ENCODE data around the gene SP3. TPM values are rescaled to one million over a fixed set of nuclear protein-coding genes. Genes with fewer than 3 reads are reported as not detected.

Gene SP3
- total RNA-seq, 4 donors from 2014 or later, result 91.6 to 135 (median 131) TPM

DNA sequence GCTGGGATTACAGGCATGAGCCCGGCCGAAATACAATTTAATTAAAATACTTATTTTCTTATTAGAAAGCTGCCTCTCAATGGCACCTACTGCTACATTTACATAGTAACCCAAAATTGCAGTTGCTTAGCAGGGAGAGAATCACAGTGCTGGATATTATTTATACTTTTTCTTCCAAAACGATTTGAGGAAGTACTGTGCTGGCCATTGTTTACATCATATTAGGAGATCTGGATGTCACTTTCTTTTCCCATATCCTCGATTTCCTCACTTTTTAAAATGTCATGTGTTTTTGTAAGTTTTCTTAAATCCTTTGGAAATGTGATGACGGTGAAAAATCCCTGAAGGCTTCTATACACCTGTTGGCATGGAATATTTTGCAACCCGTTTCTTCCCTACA is 3.4 kb upstream of the SP3 start:
- TF ChIP-seq, protein P1, sequence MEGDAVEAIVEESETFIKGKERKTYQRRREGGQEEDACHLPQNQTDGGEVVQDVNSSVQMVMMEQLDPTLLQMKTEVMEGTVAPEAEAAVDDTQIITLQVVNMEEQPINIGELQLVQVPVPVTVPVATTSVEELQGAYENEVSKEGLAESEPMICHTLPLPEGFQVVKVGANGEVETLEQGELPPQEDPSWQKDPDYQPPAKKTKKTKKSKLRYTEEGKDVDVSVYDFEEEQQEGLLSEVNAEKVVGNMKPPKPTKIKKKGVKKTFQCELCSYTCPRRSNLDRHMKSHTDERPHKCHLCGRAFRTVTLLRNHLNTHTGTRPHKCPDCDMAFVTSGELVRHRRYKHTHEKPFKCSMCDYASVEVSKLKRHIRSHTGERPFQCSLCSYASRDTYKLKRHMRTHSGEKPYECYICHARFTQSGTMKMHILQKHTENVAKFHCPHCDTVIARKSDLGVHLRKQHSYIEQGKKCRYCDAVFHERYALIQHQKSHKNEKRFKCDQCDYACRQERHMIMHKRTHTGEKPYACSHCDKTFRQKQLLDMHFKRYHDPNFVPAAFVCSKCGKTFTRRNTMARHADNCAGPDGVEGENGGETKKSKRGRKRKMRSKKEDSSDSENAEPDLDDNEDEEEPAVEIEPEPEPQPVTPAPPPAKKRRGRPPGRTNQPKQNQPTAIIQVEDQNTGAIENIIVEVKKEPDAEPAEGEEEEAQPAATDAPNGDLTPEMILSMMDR (IDR thresholded peaks at IDR 0.05; ENCODE audit: low read depth), result no peak

DNA sequence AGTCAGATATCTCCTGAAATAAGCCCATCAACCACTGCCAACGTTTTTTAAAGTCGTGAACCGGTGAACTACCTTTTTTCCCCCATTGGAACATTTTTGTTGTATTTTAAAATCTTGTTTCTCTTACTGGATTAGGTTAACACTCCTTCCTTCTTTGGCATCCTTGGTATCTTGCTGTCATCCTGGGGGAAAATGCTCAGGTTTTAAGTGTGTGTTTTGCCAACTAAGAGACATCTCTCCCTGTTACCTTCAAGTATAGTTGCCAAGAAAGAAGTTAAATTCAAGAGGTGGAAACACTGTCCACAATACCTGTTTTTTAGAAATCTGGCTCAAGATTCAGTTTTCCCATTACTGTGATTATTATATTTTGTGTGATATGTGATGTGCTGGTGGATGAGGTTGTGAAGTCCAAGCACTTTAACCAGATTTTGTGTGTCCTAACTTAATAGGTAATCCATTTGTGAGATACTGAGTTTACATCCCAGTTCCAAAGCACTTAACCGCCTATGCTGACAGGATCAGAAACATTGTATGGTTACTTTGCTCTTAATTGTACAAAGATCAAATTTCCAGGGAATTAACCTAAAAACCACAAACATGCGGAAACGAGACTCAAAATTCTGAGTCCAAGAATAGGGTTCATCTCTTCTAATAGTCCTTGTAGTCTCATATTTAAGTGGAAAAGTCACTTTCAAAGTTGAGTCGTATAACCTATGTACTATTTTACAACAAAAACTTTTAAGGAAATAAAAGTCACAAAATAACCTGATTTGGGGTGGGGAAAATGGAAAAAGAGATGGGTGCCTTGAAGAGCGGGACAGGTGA is 1.3 kb upstream of the SP3 start:
- TF ChIP-seq, protein P1 (IDR thresholded peaks at IDR 0.05; ENCODE audit: low read depth), result no peak

DNA sequence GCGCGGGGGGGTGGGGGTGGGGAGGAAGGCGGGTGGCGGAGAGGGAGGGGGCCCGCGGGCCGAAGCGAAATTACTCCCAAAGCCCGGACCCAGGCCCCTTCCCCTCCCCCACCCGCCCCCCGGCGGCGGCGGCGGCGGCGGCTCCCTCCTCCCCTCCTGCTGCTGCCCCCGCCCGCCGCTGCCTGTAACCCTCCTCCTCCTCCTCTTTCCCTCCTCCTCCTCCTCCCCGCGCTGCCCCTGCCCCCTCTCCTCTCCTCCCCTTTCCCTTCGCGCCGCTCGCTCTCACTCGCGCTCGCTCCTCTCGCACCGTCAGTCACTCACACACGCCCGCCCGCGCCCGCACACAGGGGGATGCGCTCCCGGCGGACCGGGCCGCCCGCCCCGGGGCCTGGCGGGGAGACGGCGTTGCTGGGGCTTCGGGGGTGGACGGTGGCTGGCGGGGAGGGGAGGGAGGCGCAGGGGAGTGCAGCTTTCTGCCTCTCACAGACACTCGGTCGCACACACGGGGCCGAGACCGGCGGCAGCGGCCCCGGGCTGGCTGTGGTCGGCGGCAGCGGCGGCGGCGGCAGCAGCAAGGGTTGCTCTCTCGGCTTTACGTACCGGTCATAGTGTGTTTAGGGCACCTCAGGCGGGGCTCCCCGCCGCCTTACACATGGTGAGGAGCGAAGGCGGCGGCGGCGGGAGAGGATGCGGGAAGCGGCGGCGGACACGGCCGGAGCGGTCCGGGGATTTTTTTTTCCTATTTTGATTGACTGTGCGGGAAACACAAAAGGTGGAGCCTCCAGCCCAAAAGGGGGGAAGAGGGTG is 405 bp downstream of the SP3 start:
- TF ChIP-seq, protein P1 (IDR thresholded peaks at IDR 0.05; ENCODE audit: low read depth), result no peak

DNA sequence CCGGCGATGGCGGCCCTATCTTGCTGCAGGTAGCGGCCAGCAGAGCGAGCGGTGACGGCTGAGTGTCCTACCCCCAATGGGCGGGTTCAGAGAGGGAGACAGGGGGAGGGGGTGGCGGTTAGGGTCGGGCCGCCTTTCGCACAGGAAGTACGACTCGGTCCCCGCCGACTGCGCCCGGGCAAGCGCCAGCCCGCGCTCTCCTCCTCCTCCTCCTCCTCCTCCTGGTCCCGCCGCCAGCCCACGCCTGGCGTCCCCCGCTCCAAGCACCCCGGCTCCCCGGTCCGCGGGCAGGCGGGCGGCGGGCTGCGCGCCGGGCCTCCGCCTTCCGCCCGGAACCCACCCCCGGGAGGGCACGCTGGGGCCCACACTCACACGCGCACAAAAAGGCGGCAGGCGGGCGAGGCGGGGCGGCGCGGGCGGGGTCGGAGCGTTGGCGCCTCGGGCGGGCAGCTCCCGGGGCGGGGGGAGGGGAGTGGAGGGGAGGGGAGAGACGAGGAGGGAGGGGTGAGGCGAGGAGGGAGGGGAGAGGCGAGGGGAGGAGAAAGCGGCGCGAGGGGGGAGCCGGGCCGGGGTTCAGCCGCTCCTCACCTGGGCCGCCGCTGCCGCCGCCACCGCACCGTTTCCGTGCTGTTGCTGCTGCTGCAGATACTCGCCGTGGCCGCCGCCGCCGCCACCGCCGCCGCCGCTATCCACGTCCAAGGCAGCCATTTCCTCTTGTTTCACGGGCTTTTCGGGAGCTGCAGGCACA is 1.2 kb downstream of the SP3 start:
- TF ChIP-seq, protein P1 (IDR thresholded peaks at IDR 0.05; ENCODE audit: low read depth), result no peak

DNA sequence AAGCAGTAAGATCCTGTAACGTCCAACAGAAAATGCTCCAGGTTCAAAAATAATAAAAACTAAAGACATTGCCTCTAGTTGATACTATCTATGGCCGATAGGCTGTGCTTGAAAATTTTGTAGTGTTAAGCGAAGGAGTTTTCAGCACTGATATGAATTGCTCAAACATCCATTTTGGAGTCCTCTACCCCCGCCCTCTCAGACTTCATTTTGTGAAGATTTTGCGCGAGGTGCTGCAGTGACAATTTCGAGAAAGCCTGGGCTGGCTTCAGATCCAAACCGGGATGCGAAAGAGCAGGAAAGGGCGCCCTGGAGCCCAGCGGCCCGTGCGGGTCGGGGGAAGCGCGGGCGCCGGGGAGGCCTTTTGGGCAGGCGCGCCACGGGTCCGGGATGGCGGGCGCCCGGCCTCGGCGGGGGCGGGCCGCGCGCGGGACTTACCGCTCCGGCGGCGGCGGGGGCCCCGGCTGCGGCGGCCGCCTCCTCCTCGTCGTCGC is 1.8 kb downstream of the SP3 start:
- TF ChIP-seq, protein P1 (IDR thresholded peaks at IDR 0.05; ENCODE audit: low read depth), result no peak

DNA sequence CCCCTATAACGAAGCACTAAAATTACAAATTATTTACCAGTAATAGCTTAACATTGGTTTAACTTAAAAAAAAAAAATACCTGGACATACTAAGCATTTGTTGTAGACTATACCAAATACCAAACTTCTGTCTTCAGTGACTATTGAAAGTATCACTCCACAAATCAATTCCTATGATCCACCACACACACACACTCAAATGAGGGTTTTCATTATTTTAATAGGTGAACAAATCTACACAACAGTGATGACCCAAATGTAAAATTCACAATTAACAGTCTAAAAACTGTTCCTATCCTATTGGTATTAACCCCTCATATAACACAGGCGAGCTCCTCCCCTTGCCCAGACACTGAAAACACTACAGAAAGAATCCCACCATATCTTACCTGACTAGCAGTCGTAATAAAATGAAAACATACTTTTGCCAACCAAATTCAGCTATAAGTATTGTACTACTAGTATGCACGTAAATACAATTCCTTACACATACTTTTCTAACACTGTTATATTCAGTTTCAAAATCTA is 2.5 kb downstream of the SP3 start:
- TF ChIP-seq, protein P1 (IDR thresholded peaks at IDR 0.05; ENCODE audit: low read depth), result no peak

All from subcutaneous adipose tissue (tissue), 4 donors.